HG03139 (cell line): ENCODE measurements around the gene FAIM2.

Experiments
- ATAC-seq: cut with Tn5 transposase; IDR thresholded peaks from one replicate; pipeline ENCODE4 v1.9.1; 2021; ENCODE audit not compliant: unreplicated experiment

The FAIM2 gene

GRCh38 chr12:49920241-49920914 lies 16.7 kb upstream of the FAIM2 start:
- no peak for ATAC-seq

GRCh38 chr12:49917788-49918173 lies 14.1 kb upstream of the FAIM2 start:
- no peak for ATAC-seq

- no peak for ATAC-seq
Measured at GRCh38 chr12:49917166-49917787, 13.6 kb upstream of the FAIM2 start.

- no peak for ATAC-seq
Measured at GRCh38 chr12:49916129-49916919, 12.6 kb upstream of the FAIM2 start.

DNA sequence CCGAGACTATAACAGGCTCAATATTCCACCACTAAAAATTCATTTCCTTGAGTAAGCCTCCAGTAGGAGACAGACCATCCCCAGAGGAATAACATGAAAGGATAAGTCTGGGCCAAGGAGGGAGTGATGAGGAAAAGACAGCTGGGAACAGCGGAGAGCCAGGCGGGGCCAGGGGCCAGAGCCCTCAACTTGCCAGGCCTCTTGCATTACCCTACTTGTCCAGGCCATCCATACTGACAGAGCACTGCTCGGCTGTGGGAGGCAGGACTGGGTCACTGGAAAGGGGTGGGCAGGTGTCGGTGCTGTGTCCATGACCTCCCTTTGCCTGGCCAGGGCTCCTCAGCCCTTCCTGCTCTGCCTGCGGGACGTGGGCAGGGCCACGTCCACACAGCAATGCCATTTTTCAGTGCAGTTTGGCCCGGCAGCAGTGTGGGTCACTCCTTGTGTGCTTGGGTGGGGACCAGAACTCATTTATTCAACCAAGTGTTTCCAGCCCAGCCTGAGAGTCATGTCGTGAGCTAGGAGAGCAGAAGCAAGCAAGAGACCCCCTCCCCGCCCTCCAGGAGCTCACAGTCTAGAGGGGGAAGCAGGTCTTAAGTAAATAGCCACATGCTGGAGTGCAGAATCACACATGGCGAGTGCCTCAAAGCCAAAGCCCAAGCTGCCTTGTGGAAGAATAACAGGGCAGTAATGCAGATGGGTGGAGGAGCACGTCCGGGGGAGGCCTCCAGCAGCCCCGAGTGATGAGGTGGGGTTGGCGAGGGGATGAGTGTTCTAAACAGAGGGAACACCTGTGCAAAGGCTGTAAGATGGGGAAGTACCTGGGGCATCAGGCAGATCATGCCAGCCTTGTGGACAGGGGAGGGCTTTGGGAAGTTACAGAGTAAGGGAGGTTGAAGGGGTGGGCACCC lies 8.9 kb upstream of the FAIM2 start:
- ATAC-seq, result no peak

GRCh38 chr12:49911213-49911605 lies 7.5 kb upstream of the FAIM2 start:
- no peak for ATAC-seq

DNA sequence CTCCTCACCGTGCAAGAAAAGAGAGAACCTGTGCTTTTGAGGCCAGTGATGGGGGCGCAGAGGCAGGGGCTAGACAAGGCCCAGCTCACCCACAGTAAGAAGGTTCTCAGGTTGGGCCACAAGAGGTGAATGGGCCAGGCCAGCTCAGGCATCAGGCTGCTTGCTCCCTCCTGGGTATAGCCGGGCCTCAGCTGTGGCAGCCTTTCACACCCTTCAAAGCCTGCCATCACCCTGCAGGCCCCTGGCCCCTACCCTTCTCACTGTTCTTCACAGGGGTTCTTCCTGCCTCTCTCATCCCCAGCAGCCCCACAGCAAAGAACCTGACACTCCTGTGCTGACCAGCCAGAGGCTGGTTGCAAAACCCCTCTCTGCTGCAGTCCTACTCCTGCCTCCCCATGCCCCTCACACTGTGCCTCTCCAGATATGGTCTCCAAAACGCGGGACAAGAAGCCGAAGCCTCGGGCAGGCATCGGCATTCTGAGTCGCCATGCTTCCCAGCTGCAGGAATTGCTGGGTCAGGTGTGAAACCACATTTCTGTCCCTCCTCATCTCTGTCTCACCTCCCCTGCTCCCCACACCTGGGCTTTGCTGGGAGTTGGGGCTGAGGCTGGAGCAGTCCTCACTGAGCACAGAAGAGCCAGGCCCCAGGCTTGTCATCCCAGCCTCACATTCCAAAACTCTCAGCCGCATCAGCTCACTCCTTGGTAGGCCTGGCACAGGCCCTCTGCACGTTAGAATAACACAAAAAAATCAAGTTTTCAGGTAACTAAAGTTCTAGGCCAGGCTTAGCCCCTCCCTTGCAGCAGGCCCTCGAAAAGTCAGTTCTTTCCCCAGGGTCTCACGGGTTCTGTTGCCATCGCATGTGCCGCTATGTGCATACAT lies 6.9 kb upstream of the FAIM2 start:
- no peak for ATAC-seq

GRCh38 chr12:49909826-49910225 lies 6.1 kb upstream of the FAIM2 start:
- ATAC-seq, result no peak

DNA sequence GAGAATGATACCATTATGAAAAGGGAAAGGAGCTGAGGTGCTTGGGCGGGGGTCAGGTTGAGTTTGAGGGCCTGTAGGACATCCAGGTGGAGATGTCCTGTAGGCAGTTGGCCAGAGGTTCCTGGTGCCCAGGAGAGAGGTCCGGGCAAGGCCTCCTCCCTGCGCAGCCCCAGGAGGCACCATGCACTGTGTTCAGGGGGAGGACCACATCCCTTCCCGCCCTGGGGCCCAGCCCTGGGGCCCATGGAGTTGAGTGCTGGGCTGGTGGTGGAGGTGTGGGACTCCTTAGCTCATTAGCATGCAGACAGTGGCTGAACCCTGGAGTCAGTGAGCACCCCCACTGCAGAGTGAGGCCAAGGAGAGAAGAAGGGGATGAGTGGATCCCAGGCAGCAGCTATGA lies 5.7 kb upstream of the FAIM2 start:
- no peak for ATAC-seq

GRCh38 chr12:49907352-49907751 lies 3.7 kb upstream of the FAIM2 start:
- no peak for ATAC-seq

- no peak for ATAC-seq
Measured at GRCh38 chr12:49905718-49906314, 2.1 kb upstream of the FAIM2 start.

GRCh38 chr12:49904601-49905000 lies 901 bp upstream of the FAIM2 start:
- no peak for ATAC-seq

GRCh38 chr12:49903351-49903699 lies 375 bp downstream of the FAIM2 start:
- ATAC-seq, result no peak

GRCh38 chr12:49902399-49903350 lies 1.0 kb downstream of the FAIM2 start:
- no peak for ATAC-seq

DNA sequence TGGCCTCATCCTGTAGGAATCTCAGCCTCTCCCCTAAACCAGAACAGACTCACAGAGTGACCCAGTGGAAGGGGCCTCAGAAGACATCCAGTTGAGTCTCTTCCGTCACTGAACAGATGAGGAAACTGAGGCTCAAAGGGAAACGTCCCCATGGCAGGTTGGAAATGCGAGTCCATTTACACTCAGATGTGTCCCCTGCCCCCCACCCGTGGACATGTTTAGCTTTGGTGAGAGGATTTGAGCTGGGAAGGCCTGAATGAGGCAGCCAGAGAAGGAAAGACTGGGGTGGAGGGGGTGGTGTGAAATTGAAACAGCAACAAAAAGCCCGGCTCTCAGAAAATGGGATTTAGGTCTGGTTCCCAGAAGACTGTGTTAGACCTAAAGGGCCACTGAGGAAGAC lies 1.7 kb downstream of the FAIM2 start:
- ATAC-seq, result no peak

GRCh38 chr12:49901026-49901425 lies 2.7 kb downstream of the FAIM2 start:
- ATAC-seq, result no peak

DNA sequence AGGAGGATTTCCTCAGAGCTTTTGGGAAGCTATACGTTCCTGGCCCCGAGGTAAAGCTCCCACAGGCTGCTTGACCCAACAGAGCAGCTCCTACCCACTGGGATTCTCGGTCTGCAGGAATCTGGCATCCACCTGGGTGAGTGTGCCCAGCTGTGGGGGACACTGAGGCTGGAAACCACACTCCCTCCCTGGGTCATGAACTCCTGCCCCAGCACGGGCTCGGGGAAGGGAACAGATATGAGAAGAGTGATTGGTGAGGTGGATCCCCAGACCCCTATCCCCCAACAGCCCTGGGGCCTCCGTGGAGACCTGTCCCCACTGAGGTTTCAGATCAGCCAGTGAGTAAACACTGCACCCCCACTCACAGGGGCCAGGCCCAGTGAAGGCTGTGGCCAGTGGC lies 3.3 kb downstream of the FAIM2 start:
- no peak for ATAC-seq

GRCh38 chr12:49899921-49900320 lies 3.8 kb downstream of the FAIM2 start:
- no peak for ATAC-seq
